Lung (tissue), 12 donors: ENCODE data around the gene MLF2. TPM values are rescaled to one million over a fixed set of nuclear protein-coding genes. Genes with fewer than 3 reads are reported as not detected.

Experiments used
- ATAC-seq: fragments of 200-7000 bp; cut with Tn5 transposase; one replicate; pipeline ENCODE4 v1.9.1; 2020; ENCODE audit warnings: moderate number of reproducible peaks; ENCODE audit not compliant: insufficient read depth, low FRiP score
- DNase-seq, 3 donors: peaks; one replicate each; pipeline ENCODE4 v3.0.0-alpha.2; 2013 to 2017
- H3K27ac ChIP-seq, 2 donors: one replicate each; pipeline ENCODE4 v1.5.1; 2013; ENCODE audit warnings: mild to moderate bottlenecking in 2 of 2, moderate library complexity in 2 of 2, control low read depth in 1 of 2, inconsistent platforms in 1 of 2, low read depth in 1 of 2, low read length in 1 of 2
- H3K27me3 ChIP-seq, 3 donors: one replicate each; pipeline ENCODE4 v1.5.1; 2013; ENCODE audit warnings: low read length in 2 of 3; ENCODE audit not compliant: control insufficient read depth in 3 of 3, insufficient read depth in 3 of 3
- H3K36me3 ChIP-seq, 4 donors: one replicate each; pipeline ENCODE4 v1.5.1; 2013; ENCODE audit warnings: low read length in 4 of 4, mild to moderate bottlenecking in 1 of 4, moderate library complexity in 1 of 4; ENCODE audit not compliant: control insufficient read depth in 4 of 4, insufficient read depth in 4 of 4
- H3K4me1 ChIP-seq, 5 donors: one replicate each; pipeline ENCODE4 v1.5.1; 2013; ENCODE audit warnings: low read length in 5 of 5, mild to moderate bottlenecking in 2 of 5, moderate library complexity in 1 of 5; ENCODE audit not compliant: control insufficient read depth in 5 of 5, insufficient read depth in 5 of 5
- H3K4me3 ChIP-seq: one replicate; pipeline ENCODE4 v1.5.1; 2013; ENCODE audit warnings: mild to moderate bottlenecking, control low read depth, moderate library complexity
- H3K9ac ChIP-seq, 2 donors: one replicate each; pipeline ENCODE4 v1.5.1; 2013; ENCODE audit warnings: low read length in 2 of 2, control low read depth in 1 of 2; ENCODE audit not compliant: insufficient read depth in 1 of 2
- H3K9me3 ChIP-seq, 4 donors: one replicate each; pipeline ENCODE4 v1.5.1; 2013; ENCODE audit warnings: low read length in 3 of 4, mild to moderate bottlenecking in 1 of 4, moderate library complexity in 1 of 4; ENCODE audit not compliant: control insufficient read depth in 4 of 4, insufficient read depth in 3 of 4
- WGBS, 2 donors: extraction: QIAGEN DNeasy Blood & Tissue Kit; methylation state at CpG; one replicate each; pipeline ENCODE4 v1.1.7; 2013; 5-methylcytosine and 5-hydroxymethylcytosine counted together
- polyA plus RNA-seq, 2 donors: library from polyadenylated mRNA; stranded (reverse); fragments of 200-250 nt; gene quantifications; one replicate each; pipeline ENCODE4 v1.2.1, GENCODE V29; 2013
- total RNA-seq, 2 donors: library from RNA; depleted of rRNA in 1 of 2; stranded (reverse); fragments of >200 nt in 1 of 2; gene quantifications; one replicate each; pipeline ENCODE4 v1.2.1, GENCODE V29; 2014 to 2021
- TF ChIP-seq, protein P1 (sequence below): IDR thresholded peaks from 2 replicates; pipeline ENCODE4 v1.5.1; 2012; ENCODE audit warnings: mild to moderate bottlenecking; ENCODE audit errors: control extremely low read depth, extremely low read depth
- donor health status: control.
- donor health status: control.
- donor health status: Bipolar disorder and iron deficiency.
- donor health status: healthy.
- donor health status: DM: yes; HTN: yes; CAD: no.

Gene MLF2
- total and polyA plus RNA-seq, 4 donors: 95.9 to 171 (median 164) TPM

DNA sequence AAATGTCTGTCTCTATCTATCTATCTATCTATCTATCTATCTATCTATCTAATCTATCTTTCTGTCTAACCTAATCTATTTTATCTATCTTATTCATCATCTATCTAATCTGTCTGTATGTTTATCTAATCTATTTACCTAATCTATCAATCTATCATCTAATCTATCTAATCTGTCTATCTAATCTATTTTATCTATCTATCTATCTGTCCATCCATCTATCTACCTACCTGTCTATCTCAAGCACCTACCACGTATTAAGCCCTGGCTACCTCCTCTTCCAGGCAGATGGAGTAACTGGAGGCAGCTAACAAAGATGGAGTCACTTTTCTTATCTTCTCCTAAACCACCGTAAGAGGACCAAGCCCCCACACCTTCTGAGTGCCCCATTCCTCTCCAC is 42.1 kb upstream of the MLF2 start:
- Histone ChIP-seq H3K4me3 (no peak overlapping the region), H3K9ac (no peak overlapping the region), H3K27ac (no peak overlapping the region), H3K4me1 (peaks cover 0 to 28% (median 12%) of the 10 kb centered on the region in 5 donors), H3K36me3 (peaks cover 0 to 23% (median 9%) of the 10 kb centered on the region in 4 donors), H3K9me3 (no peaks in the 10 kb centered on the region), H3K27me3 (no peaks in the 10 kb centered on the region)
- DNase-seq: no peak
- TF ChIP-seq, protein P1, sequence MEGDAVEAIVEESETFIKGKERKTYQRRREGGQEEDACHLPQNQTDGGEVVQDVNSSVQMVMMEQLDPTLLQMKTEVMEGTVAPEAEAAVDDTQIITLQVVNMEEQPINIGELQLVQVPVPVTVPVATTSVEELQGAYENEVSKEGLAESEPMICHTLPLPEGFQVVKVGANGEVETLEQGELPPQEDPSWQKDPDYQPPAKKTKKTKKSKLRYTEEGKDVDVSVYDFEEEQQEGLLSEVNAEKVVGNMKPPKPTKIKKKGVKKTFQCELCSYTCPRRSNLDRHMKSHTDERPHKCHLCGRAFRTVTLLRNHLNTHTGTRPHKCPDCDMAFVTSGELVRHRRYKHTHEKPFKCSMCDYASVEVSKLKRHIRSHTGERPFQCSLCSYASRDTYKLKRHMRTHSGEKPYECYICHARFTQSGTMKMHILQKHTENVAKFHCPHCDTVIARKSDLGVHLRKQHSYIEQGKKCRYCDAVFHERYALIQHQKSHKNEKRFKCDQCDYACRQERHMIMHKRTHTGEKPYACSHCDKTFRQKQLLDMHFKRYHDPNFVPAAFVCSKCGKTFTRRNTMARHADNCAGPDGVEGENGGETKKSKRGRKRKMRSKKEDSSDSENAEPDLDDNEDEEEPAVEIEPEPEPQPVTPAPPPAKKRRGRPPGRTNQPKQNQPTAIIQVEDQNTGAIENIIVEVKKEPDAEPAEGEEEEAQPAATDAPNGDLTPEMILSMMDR: no peak
- WGBS, 2 donors: 85 to 95% methylated on average over 2 of the region's 2 CpGs
- no peak for ATAC-seq

DNA sequence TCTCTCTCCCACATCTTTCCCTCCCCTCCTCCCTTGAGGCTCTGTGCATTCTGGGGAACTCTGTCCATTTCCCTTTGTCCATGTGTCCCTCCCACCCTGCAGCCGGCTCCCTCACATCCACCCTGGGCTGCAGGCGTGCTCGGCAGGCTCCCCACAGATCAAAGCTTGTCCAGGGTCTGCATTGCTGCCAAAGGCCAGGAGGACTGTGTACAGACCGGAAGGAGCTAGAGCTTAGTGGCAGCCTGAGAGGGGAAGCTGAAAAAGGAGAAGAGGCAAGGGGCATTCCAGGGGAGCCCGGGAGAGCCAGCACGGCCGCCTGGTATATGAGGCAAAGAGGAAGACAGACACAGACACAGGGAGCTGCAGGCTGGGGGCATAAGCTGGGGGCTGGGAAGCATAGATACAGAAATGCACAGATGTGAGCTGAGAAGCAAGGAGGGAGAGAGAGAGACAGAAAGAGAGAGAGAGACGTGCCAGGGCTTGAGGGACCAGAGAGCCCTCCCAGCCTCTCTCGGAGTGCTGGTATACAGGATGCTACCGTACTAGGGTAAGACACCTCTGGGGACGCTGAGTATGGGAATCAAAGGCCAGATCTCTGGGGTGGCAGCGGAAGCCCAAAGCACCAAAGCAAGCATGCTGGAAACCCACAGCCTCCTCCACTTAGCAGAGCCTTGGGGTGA is 39.7 kb upstream of the MLF2 start:
- DNase-seq: peak; percentile 81 to 85 (median 81)
- Histone ChIP-seq H3K4me3 (no peak overlapping the region), H3K9me3 (no peaks in the 10 kb centered on the region)

GRCh38 chr12:6791931-6792520 is 39.1 kb upstream of the MLF2 start:
- peaks cover 0 to 36% (median 16%) of the 10 kb centered on the region in 5 donors for H3K4me1 ChIP-seq
- no peaks in the 10 kb centered on the region for H3K27me3 ChIP-seq
- TF ChIP-seq, protein P1: no peak
- DNase-seq: no peak
- H3K36me3 ChIP-seq: peaks cover 0 to 18% (median 6%) of the 10 kb centered on the region in 4 donors
- peak overlapping the region; percentile 49 to 61 for H3K9ac ChIP-seq
- no peaks in the 10 kb centered on the region for H3K9me3 ChIP-seq
- no peak for ATAC-seq
- peak overlapping the region; percentile 18 for H3K4me3 ChIP-seq
- H3K27ac ChIP-seq: peak overlapping the region in 1 of 2 donors; percentile 80
- WGBS, 2 donors: 29 to 61% methylated on average over 13 of the region's 13 CpGs

More for the DNA sequence above, 39.7 kb upstream of the MLF2 start:
- no peaks in the 10 kb centered on the region for H3K27me3 ChIP-seq
- peaks cover 0 to 34% (median 16%) of the 10 kb centered on the region in 5 donors for H3K4me1 ChIP-seq
- ATAC-seq: no peak
- TF ChIP-seq, protein P1: no peak
- H3K9ac ChIP-seq: peak overlapping the region; percentile 49 to 61
- WGBS, 2 donors: 15 to 17% methylated on average over 12 of the region's 12 CpGs
- H3K36me3 ChIP-seq: peaks cover 0 to 18% (median 6%) of the 10 kb centered on the region in 4 donors
- H3K27ac ChIP-seq: peak overlapping the region in 1 of 2 donors; percentile 80
